Activated CD4-positive, alpha-beta memory T cell treated with anti-CD3 and anti-CD28 coated beads, Interleukin-2, amount 10 ng/mL, durations not matched to agents 7 days and 5 days (primary cell): Measurements from ENCODE around the gene EEF1A2. TPM values are rescaled to one million over a fixed set of nuclear protein-coding genes. Genes with fewer than 3 reads are reported as not detected.

Source experiments
- CTCF ChIA-PET: fragments of 350-600 bp; sonication (Branson Sonifier 250); formaldehyde crosslinking; loops from one replicate; lab custom pipeline; 2021; ENCODE audit warnings: antibody characterized with exemption, inconsistent platforms; lab: Charles Lee
- POLR2A ChIA-PET: fragments of 350-600 bp; sonication (Branson Sonifier 250); formaldehyde crosslinking; loops from one replicate; lab custom pipeline; 2021; ENCODE audit warnings: antibody characterized with exemption; lab: Charles Lee
- DNase-seq: peaks from one replicate; pipeline ENCODE4 v3.0.0-alpha.2; 2020
- H3K27ac Mint-ChIP-seq: one replicate; pipeline ENCODE4 v1.8.0; 2021; ENCODE audit warnings: mild to moderate bottlenecking, mixed read lengths
- H3K27me3 Mint-ChIP-seq: one replicate; pipeline ENCODE4 v1.8.0; 2021; ENCODE audit warnings: mixed read lengths
- H3K36me3 Mint-ChIP-seq: one replicate; pipeline ENCODE4 v1.8.0; 2021; ENCODE audit warnings: low read depth, mixed read lengths
- H3K4me1 Mint-ChIP-seq: one replicate; pipeline ENCODE4 v1.8.0; 2021; ENCODE audit warnings: mixed read lengths
- H3K4me3 Mint-ChIP-seq: one replicate; pipeline ENCODE4 v1.8.0; 2021; ENCODE audit warnings: mild to moderate bottlenecking, mixed read lengths
- H3K9me3 Mint-ChIP-seq: one replicate; pipeline ENCODE4 v1.8.0; 2021; ENCODE audit warnings: mixed read lengths
- total RNA-seq, 2 experiments: library from RNA; stranded (reverse); gene quantifications; one replicate each; pipeline ENCODE4 v1.2.3, GENCODE V29; 2021

Gene EEF1A2
- total RNA-seq, 2 experiments from 2014 or later, result 2.0 to 2.6 TPM

DNA sequence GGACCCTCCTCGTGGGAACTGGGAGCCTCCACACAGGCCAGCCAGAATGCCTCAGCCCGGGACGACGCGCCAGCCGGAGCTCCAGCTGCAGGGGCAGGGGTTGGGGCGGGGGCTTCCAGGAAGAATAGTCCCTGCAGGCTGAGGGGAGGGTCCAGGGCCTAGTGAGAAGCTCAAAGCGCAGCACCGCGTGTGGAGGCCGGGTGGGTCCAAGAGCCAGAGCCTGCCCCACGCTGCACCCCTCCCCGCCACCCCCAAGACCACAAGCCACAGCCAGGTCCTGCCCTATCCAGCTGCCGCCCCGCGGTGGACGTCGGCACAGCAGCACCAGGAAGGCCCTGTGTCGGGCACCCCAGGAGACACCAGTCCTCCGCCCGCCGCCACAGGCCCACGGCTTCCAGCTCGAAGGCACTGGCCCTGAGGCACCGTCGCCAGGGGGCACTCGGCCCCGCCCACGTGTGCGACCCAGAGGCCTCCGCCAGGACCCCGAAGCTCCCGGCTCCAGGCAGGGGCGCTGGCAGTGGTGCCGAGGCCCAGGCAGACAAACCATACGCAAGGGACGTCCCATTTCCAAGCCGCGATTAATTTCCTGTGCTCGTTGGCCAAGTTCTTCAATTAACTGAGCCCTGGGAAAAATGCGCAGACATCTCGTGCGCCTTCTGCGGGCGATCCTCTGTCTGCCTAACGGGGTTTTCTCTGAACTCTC, 45.9 kb downstream of the EEF1A2 start:
- H3K4me3 Mint-ChIP-seq, result no peak overlapping the region
- no peak overlapping the region for H3K27ac Mint-ChIP-seq
- no peaks in the 10 kb centered on the region for H3K9me3 Mint-ChIP-seq
- DNase-seq, result no peak
- no peaks in the 10 kb centered on the region for H3K4me1 Mint-ChIP-seq
- ChIA-PET POLR2A (no interaction called here), CTCF (no interaction called here)
- H3K27me3 Mint-ChIP-seq, result peaks cover 10% of the 10 kb centered on the region
- no peaks in the 10 kb centered on the region for H3K36me3 Mint-ChIP-seq

DNA sequence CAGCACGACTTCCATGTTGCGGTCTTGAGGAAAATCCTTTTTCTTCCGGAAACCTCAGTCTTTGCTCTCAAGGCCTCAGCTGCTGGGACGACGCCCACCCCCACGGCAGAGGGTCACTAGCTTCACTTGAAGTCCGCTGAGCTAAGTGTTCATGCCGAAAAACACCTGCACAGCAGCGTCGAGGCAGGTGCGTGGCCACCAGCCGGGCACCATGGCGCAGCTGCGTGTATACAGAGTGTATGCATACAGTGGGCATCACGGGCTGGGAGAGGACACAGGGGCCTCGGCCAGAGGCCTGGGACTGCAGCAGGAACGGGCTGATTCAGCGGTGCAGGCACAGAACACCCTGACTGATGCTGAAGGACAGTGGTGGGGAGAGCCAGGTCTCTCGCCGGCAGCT, 46.5 kb downstream of the EEF1A2 start:
- CTCF ChIA-PET, result no interaction called here
- H3K27me3 Mint-ChIP-seq, result peaks cover 10% of the 10 kb centered on the region
- no peak overlapping the region for H3K4me3 Mint-ChIP-seq
- no peaks in the 10 kb centered on the region for H3K36me3 Mint-ChIP-seq
- H3K27ac Mint-ChIP-seq, result no peak overlapping the region
- DNase-seq, result no peak
- POLR2A ChIA-PET, result no interaction called here
- no peaks in the 10 kb centered on the region for H3K4me1 Mint-ChIP-seq
- no peaks in the 10 kb centered on the region for H3K9me3 Mint-ChIP-seq

DNA sequence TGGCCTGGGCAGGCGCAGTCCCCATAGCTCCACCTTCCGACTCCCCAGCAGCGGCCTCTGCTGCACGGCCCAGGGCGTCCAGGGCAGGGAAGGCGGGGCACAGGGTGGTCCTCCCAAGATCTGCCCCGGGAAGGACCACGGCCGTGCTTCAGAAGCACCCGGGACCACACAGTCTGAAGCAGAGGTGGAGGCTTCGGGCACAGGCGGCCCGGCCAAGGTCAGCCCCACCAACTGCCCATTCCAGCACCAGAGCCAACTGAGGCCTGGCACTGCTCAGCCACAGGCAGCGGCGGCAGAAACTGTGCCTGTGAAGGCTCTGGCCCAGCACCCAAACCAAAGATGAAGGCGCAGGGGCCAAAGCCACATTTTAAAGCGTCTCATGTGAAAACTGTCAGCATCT, 47.1 kb downstream of the EEF1A2 start:
- CTCF ChIA-PET, result no interaction called here
- Mint-ChIP-seq H3K27ac (no peak overlapping the region), H3K27me3 (peaks cover 10% of the 10 kb centered on the region), H3K4me1 (no peaks in the 10 kb centered on the region), H3K9me3 (no peaks in the 10 kb centered on the region), H3K4me3 (no peak overlapping the region), H3K36me3 (no peaks in the 10 kb centered on the region)
- POLR2A ChIA-PET, result no interaction called here
- no peak for DNase-seq

- H3K4me1 Mint-ChIP-seq, result no peaks in the 10 kb centered on the region
- CTCF ChIA-PET, result no interaction called here
- H3K4me3 Mint-ChIP-seq, result no peak overlapping the region
- H3K9me3 Mint-ChIP-seq, result no peaks in the 10 kb centered on the region
- no peak for DNase-seq
- H3K36me3 Mint-ChIP-seq, result no peaks in the 10 kb centered on the region
- H3K27ac Mint-ChIP-seq, result no peak overlapping the region
- POLR2A ChIA-PET, result no interaction called here
- peaks cover 8% of the 10 kb centered on the region for H3K27me3 Mint-ChIP-seq
Measured at GRCh38 chr20:63449796-63450730, 48.8 kb downstream of the EEF1A2 start.

GRCh38 chr20:63449025-63449424, 49.9 kb downstream of the EEF1A2 start:
- no peak overlapping the region for H3K27ac Mint-ChIP-seq
- H3K4me1 Mint-ChIP-seq, result no peaks in the 10 kb centered on the region
- peaks cover 3% of the 10 kb centered on the region for H3K27me3 Mint-ChIP-seq
- POLR2A ChIA-PET, result no interaction called here
- no peak overlapping the region for H3K4me3 Mint-ChIP-seq
- no peak for DNase-seq
- CTCF ChIA-PET, result no interaction called here
- H3K9me3 Mint-ChIP-seq, result no peaks in the 10 kb centered on the region
- no peaks in the 10 kb centered on the region for H3K36me3 Mint-ChIP-seq

- no peaks in the 10 kb centered on the region for H3K36me3 Mint-ChIP-seq
- POLR2A ChIA-PET, result no interaction called here
- no peak for DNase-seq
- CTCF ChIA-PET, result no interaction called here
- no peak overlapping the region for H3K27ac Mint-ChIP-seq
- H3K9me3 Mint-ChIP-seq, result no peaks in the 10 kb centered on the region
- no peaks in the 10 kb centered on the region for H3K27me3 Mint-ChIP-seq
- H3K4me3 Mint-ChIP-seq, result no peak overlapping the region
- H3K4me1 Mint-ChIP-seq, result no peaks in the 10 kb centered on the region
Measured at GRCh38 chr20:63448031-63448430, 50.9 kb downstream of the EEF1A2 start.

GRCh38 chr20:63447320-63447719, 51.6 kb downstream of the EEF1A2 start:
- ChIA-PET CTCF (interaction anchor here (1.4 kb wide), 1 partner anchor 49 kb away, joined by 5 read pairs; no protein-coding TSS in a partner anchor), POLR2A (no interaction called here)
- Mint-ChIP-seq H3K27ac (no peak overlapping the region), H3K27me3 (no peaks in the 10 kb centered on the region), H3K4me1 (peaks cover under 1% of the 10 kb centered on the region), H3K36me3 (no peaks in the 10 kb centered on the region), H3K4me3 (no peak overlapping the region), H3K9me3 (peaks cover 3% of the 10 kb centered on the region)
- DNase-seq, result no peak

DNA sequence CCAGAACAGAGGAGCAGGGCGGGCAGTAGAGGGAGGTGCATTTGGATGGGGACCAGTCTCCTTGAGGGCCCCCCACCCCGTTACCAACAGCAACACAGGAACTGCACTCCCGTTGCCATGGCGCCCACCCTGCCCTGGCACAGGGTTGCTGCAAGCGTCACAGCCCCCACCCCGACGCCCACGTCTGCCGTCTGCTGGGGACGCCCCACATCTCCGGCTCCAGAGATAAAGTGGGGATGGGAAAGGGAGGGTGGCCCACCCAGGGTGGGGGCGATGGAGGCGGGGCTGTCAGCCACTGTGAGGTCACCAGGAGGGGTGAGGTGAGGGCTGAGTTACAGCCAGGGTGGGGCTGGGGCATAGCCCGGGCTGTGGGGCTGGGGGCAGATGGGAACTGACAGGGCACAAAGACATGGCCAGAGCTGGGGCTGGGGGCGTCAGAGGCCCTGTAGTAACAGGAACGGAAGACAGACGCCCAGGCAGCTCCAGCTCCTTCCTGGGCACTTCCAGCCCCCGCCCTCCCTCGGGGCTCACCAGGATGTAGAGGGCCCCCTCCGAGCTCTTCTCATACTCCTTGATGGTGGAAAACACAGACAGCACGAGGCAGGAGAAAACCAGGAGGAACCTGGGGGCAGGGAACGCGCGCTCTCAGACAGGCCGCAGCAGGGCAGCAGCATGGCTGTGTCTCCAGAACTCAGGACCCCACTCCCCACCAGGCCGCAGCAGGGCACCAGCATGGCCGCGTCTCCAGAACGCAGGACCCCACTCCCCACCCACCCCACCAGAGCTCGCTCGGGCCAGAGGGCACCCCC, 52.5 kb downstream of the EEF1A2 start:
- Mint-ChIP-seq H3K4me3 (no peak overlapping the region), H3K4me1 (peaks cover 9% of the 10 kb centered on the region), H3K27me3 (no peaks in the 10 kb centered on the region), H3K27ac (no peak overlapping the region), H3K9me3 (peaks cover 3% of the 10 kb centered on the region), H3K36me3 (no peaks in the 10 kb centered on the region)
- DNase-seq, result no peak
- ChIA-PET CTCF (interaction anchor here (1.4 kb wide), 1 partner anchor 50 kb away, joined by 5 read pairs; no protein-coding TSS in a partner anchor), POLR2A (no interaction called here)

- Mint-ChIP-seq H3K27me3 (peaks cover 2% of the 10 kb centered on the region), H3K4me1 (peaks cover 16% of the 10 kb centered on the region), H3K9me3 (peaks cover 3% of the 10 kb centered on the region), H3K4me3 (no peak overlapping the region), H3K36me3 (no peaks in the 10 kb centered on the region), H3K27ac (no peak overlapping the region)
- no peak for DNase-seq
- ChIA-PET CTCF (no interaction called here), POLR2A (no interaction called here)
Measured at GRCh38 chr20:63445075-63445734, 53.7 kb downstream of the EEF1A2 start.

DNA sequence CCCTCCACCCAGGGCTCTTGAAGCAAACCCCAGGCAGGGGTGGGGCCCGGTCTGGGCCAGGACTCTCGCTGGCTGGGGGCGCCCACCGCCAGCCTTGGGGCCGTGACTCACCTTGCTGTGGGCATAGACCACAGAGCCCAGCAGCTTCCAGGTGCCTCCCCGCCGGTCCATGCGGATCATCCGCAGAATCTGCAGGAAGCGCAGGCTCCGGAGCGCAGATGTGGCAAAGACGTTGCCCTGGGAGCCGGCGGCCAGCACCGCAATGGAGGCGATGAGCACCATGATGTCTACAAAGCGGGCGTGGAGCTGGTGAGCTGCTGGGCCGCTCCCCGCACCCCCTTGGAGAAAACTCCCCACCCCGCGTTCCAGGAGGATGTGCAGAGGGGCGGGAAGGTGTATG, 54.3 kb downstream of the EEF1A2 start:
- no peak for DNase-seq
- Mint-ChIP-seq H3K27me3 (peaks cover 2% of the 10 kb centered on the region), H3K4me1 (peaks cover 16% of the 10 kb centered on the region), H3K27ac (no peak overlapping the region), H3K36me3 (no peaks in the 10 kb centered on the region), H3K9me3 (peaks cover 3% of the 10 kb centered on the region), H3K4me3 (no peak overlapping the region)
- POLR2A ChIA-PET, result no interaction called here
- CTCF ChIA-PET, result no interaction called here

GRCh38 chr20:63443606-63444395, 55.1 kb downstream of the EEF1A2 start:
- no peaks in the 10 kb centered on the region for H3K36me3 Mint-ChIP-seq

DNA sequence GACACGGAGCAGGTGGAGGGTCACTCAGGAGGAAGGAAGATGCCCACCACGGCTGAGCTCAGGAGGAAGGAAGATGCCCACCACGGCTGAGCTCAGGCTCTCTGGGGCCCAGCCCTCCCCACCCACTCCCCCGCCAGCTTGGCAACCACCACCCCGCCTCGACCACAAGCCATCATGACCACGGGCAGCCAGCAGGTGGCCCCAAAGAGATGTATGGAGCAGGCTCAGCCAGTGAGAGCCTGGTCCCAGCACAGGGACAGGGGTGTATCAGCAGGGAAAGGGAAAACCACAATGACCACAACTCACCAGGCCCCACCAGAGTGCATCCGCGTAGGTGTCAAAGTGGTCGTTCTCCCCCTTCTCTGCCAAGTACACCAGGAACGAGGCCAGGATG, 56.8 kb downstream of the EEF1A2 start:
- Mint-ChIP-seq H3K4me3 (no peak overlapping the region), H3K27me3 (peaks cover 5% of the 10 kb centered on the region), H3K36me3 (no peaks in the 10 kb centered on the region), H3K27ac (peak overlapping the region; percentile 21), H3K4me1 (peaks cover 16% of the 10 kb centered on the region), H3K9me3 (peaks cover 3% of the 10 kb centered on the region)
- POLR2A ChIA-PET, result interaction anchor here (1.0 to 1.6 kb wide), 2 partner anchors 29 to 79 kb away, joined by 3 to 4 read pairs; no protein-coding TSS in a partner anchor
- CTCF ChIA-PET, result interaction anchor here (1.5 kb wide), 1 partner anchor 266 kb away, joined by 3 read pairs; the partner anchor contains the start of genes ARFRP1 and ZGPAT
- DNase-seq, result peak; percentile 67

More at GRCh38 chr20:63443606-63444395, 55.1 kb downstream of the EEF1A2 start:
- Mint-ChIP-seq H3K9me3 (peaks cover 3% of the 10 kb centered on the region), H3K4me1 (peaks cover 16% of the 10 kb centered on the region), H3K4me3 (no peak overlapping the region), H3K27ac (peak overlapping the region; percentile 40), H3K27me3 (peaks cover 2% of the 10 kb centered on the region)
- POLR2A ChIA-PET, result no interaction called here
- no peak for DNase-seq
- CTCF ChIA-PET, result no interaction called here
